ENCODE measurements around the gene COL9A2. TPM values are rescaled to one million over a fixed set of nuclear protein-coding genes. Genes with fewer than 3 reads are reported as not detected.

The COL9A2 gene
- total and polyA plus RNA-seq, 2 donors (not counting 1 experiment from before 2014, with no cell fraction given), result 14.8 to 30.6 TPM

DNA sequence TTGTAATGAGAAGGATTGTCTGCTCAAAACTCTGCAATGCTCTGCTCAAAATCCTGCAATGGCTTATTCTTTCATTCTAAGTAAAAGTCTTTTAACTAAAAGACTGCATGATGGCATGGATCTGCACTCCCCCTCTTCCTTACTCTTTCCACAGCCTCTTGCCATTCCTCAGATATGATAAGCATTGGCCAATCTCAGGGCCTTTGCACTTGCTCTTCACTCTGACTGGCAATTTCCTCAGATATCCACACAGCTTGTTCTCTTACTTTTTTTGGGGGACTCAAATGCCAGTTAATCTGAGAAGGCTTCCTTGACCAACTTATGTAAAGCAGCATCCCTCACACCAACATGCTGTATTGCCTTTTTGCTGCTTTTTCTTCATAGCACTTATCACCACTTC is 61.9 kb downstream of the COL9A2 start:
- Mint-ChIP-seq H3K4me1 (peaks cover 25% of the 10 kb centered on the region), H3K9me3 (ENCODE audit: insufficient read depth) (no peaks in the 10 kb centered on the region), H3K27ac (no peak overlapping the region), H3K27me3 (no peaks in the 10 kb centered on the region), H3K4me3 (no peak overlapping the region)
- POLR2A ChIA-PET, result no interaction called here
- H2AFZ ChIP-seq (ENCODE audit: insufficient read depth, low read depth, low read length, poor library complexity, severe bottlenecking), result no peak overlapping the region
- CTCF ChIA-PET, result interaction anchor here (1.0 to 1.7 kb wide), 3 partner anchors 62 to 150 kb away, joined by 3 to 6 read pairs (median 3); partner anchors contain the start of gene COL9A2
- no peak overlapping the region for H3K4me2 ChIP-seq (replicated peaks; ENCODE audit: low read depth, low read length, poor library complexity, severe bottlenecking)
- DNase-seq (no peak), ATAC-seq (ENCODE audit: low read depth) (no peak)
- no peak overlapping the region for H3K27ac ChIP-seq (ENCODE audit: low read length in 2 of 2)
- no peak overlapping the region for H3K4me3 ChIP-seq (ENCODE audit: control extremely low read depth in 1 of 5, extremely low read depth in 1 of 5, insufficient read depth in 1 of 5, low read depth in 2 of 5, low read length in 4 of 5)
- peaks cover 0 to 1% of the 10 kb centered on the region in 2 experiments for H3K36me3 ChIP-seq (replicated peaks in 1 of 2; ENCODE audit: control extremely low read depth in 1 of 2, control insufficient read depth in 1 of 2, extremely low read depth in 1 of 2, insufficient read depth in 2 of 2, low read length in 1 of 2)
- intact Hi-C loops (cut with micrococcal nuclease), result loop anchor here (5.0 to 10.0 kb wide), 2 partner anchors 82 to 150 kb away; no protein-coding TSS in a partner anchor
- peaks cover 9 to 10% of the 10 kb centered on the region in 2 donors for H3K4me1 ChIP-seq (ENCODE audit: control insufficient read depth in 2 of 2, insufficient read depth in 2 of 2, low read length in 2 of 2)
- H4K20me1 ChIP-seq (ENCODE audit: control insufficient read depth, insufficient read depth, low read length, poor library complexity, severe bottlenecking), result no peaks in the 10 kb centered on the region
- H3K9me3 ChIP-seq (ENCODE audit: control extremely low read depth in 1 of 3, control insufficient read depth in 2 of 3, insufficient read depth in 1 of 3, low read length in 2 of 3), result no peaks in the 10 kb centered on the region
- peaks cover 32% of the 10 kb centered on the region for H3K79me2 ChIP-seq (ENCODE audit: control insufficient read depth, insufficient read depth, low read length)
- no peak overlapping the region for H3K9ac ChIP-seq (ENCODE audit: low read length)
- no peaks in the 10 kb centered on the region for H3K27me3 ChIP-seq (replicated peaks in 1 of 4; ENCODE audit: control extremely low read depth in 1 of 4, control insufficient read depth in 3 of 4, insufficient read depth in 4 of 4, low read length in 3 of 4)
- TF ChIP-seq, protein P1, sequence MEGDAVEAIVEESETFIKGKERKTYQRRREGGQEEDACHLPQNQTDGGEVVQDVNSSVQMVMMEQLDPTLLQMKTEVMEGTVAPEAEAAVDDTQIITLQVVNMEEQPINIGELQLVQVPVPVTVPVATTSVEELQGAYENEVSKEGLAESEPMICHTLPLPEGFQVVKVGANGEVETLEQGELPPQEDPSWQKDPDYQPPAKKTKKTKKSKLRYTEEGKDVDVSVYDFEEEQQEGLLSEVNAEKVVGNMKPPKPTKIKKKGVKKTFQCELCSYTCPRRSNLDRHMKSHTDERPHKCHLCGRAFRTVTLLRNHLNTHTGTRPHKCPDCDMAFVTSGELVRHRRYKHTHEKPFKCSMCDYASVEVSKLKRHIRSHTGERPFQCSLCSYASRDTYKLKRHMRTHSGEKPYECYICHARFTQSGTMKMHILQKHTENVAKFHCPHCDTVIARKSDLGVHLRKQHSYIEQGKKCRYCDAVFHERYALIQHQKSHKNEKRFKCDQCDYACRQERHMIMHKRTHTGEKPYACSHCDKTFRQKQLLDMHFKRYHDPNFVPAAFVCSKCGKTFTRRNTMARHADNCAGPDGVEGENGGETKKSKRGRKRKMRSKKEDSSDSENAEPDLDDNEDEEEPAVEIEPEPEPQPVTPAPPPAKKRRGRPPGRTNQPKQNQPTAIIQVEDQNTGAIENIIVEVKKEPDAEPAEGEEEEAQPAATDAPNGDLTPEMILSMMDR (IDR thresholded peaks at IDR 0.05), result no peak
- no peak for TF ChIP-seq EZH2 (IDR thresholded peaks at IDR 0.05; ENCODE audit: borderline replicate concordance, insufficient read depth, low read depth, low read length, poor library complexity, severe bottlenecking)

DNA sequence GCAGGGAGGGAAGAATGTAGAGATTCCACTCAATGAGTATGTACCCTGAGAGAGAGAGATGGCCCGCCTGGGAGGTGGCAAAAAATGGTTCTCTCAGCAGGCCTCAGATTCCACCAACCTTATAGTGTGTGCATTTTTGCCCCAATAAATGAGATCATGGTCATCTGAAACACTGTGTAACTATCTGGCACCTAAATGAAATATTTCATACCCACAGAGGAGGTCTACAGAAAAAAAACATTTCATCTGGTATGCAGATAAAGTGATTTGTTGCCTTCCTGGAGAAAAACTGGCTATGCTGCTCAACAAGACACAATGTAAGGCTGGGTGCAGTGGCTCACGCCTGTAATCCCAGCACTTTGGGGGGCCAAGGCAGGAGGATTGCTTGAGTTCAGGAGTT is 64.5 kb downstream of the COL9A2 start:
- Histone ChIP-seq H3K4me1 (ENCODE audit: control insufficient read depth in 2 of 2, insufficient read depth in 2 of 2, low read length in 2 of 2) (peaks cover 2 to 5% of the 10 kb centered on the region in 2 donors), H3K4me2 (replicated peaks; ENCODE audit: low read depth, low read length, poor library complexity, severe bottlenecking) (no peak overlapping the region), H3K9ac (ENCODE audit: low read length) (no peak overlapping the region), H3K27ac (ENCODE audit: low read length in 2 of 2) (no peak overlapping the region), H2AFZ (ENCODE audit: insufficient read depth, low read depth, low read length, poor library complexity, severe bottlenecking) (no peak overlapping the region), H3K79me2 (ENCODE audit: control insufficient read depth, insufficient read depth, low read length) (peaks cover 25% of the 10 kb centered on the region), H3K4me3 (ENCODE audit: control extremely low read depth in 1 of 5, extremely low read depth in 1 of 5, insufficient read depth in 1 of 5, low read depth in 2 of 5, low read length in 4 of 5) (no peak overlapping the region), H3K9me3 (ENCODE audit: control extremely low read depth in 1 of 3, control insufficient read depth in 2 of 3, insufficient read depth in 1 of 3, low read length in 2 of 3) (no peaks in the 10 kb centered on the region), H3K27me3 (replicated peaks in 1 of 4; ENCODE audit: control extremely low read depth in 1 of 4, control insufficient read depth in 3 of 4, insufficient read depth in 4 of 4, low read length in 3 of 4) (no peaks in the 10 kb centered on the region), H4K20me1 (ENCODE audit: control insufficient read depth, insufficient read depth, low read length, poor library complexity, severe bottlenecking) (no peaks in the 10 kb centered on the region), H3K36me3 (replicated peaks in 1 of 2; ENCODE audit: control extremely low read depth in 1 of 2, control insufficient read depth in 1 of 2, extremely low read depth in 1 of 2, insufficient read depth in 2 of 2, low read length in 1 of 2) (no peaks in the 10 kb centered on the region)
- H3K4me1 Mint-ChIP-seq, result peaks cover 14% of the 10 kb centered on the region
- H3K4me3 Mint-ChIP-seq, result no peak overlapping the region
- POLR2A ChIA-PET, result no interaction called here
- intact Hi-C loops (cut with micrococcal nuclease), result loop anchor here (10.0 kb wide), 1 partner anchor 152 kb away; no protein-coding TSS in a partner anchor
- 100% methylated on average over 1 of the region's 2 CpGs for WGBS (ENCODE audit: insufficient coverage)
- TF ChIP-seq, protein P1 (IDR thresholded peaks at IDR 0.05), result no peak
- TF ChIP-seq EZH2 (IDR thresholded peaks at IDR 0.05; ENCODE audit: borderline replicate concordance, insufficient read depth, low read depth, low read length, poor library complexity, severe bottlenecking), result no peak
- H3K9me3 Mint-ChIP-seq (ENCODE audit: insufficient read depth), result no peaks in the 10 kb centered on the region
- ATAC-seq (ENCODE audit: low read depth) (no peak), DNase-seq (no peak)
- no peak overlapping the region for H3K27ac Mint-ChIP-seq
- CTCF ChIA-PET, result interaction anchor here (0.7 kb wide), 1 partner anchor 579 kb away, joined by 3 read pairs; no protein-coding TSS in a partner anchor
- H3K27me3 Mint-ChIP-seq, result no peaks in the 10 kb centered on the region
